ENCODE data around the gene YIPF3.
"Not testable (repeated sequence)": the region's sequence is repeated elsewhere in the genome, so short reads cannot be mapped to it uniquely, and the experiment has no call there.

DNA sequence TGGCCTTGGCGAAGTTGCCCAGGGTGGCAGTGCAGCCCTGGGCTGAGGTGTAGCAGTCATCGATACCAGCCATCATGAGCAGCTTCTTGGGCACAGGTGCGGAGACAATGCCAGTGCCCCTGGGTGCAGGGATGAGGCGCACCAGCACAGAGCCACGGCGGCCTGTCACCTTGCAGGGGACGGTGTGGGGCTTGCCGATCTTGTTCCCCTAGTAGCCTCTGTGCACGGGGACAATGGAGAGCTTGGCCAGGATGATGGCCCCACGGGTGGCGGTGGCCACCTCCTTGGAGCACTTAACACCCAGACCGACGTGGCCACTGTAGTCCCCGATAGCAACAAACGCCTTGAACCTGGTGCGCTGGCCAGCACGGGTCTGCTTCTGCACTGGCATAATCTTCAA is 22.3 kb upstream of the YIPF3 start:
- not testable (repeated sequence) for TF ChIP-seq EZH2 (IDR thresholded peaks at IDR 0.05; ENCODE audit: low read length)
- TF ChIP-seq, protein P1, sequence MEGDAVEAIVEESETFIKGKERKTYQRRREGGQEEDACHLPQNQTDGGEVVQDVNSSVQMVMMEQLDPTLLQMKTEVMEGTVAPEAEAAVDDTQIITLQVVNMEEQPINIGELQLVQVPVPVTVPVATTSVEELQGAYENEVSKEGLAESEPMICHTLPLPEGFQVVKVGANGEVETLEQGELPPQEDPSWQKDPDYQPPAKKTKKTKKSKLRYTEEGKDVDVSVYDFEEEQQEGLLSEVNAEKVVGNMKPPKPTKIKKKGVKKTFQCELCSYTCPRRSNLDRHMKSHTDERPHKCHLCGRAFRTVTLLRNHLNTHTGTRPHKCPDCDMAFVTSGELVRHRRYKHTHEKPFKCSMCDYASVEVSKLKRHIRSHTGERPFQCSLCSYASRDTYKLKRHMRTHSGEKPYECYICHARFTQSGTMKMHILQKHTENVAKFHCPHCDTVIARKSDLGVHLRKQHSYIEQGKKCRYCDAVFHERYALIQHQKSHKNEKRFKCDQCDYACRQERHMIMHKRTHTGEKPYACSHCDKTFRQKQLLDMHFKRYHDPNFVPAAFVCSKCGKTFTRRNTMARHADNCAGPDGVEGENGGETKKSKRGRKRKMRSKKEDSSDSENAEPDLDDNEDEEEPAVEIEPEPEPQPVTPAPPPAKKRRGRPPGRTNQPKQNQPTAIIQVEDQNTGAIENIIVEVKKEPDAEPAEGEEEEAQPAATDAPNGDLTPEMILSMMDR (optimal IDR thresholded peaks at IDR 0.05 in 1 of 3, IDR thresholded peaks at IDR 0.05 in 1 of 3, conservative IDR thresholded peaks at IDR 0.05 in 1 of 3; ENCODE audit: extremely low read depth in 1 of 3, insufficient read depth in 2 of 3, low read length in 3 of 3): not testable (repeated sequence)
